Amniotic stem cell (primary cell): ENCODE measurements around the gene ADGRD1.
"Not testable (repeated sequence)": the region's sequence is repeated elsewhere in the genome, so short reads cannot be mapped to it uniquely, and the experiment has no call there.

Experiments used
- DNase-seq: peaks from one replicate; lab custom pipeline; 2025; lab: John Stamatoyannopoulos, UW

Gene ADGRD1

DNA sequence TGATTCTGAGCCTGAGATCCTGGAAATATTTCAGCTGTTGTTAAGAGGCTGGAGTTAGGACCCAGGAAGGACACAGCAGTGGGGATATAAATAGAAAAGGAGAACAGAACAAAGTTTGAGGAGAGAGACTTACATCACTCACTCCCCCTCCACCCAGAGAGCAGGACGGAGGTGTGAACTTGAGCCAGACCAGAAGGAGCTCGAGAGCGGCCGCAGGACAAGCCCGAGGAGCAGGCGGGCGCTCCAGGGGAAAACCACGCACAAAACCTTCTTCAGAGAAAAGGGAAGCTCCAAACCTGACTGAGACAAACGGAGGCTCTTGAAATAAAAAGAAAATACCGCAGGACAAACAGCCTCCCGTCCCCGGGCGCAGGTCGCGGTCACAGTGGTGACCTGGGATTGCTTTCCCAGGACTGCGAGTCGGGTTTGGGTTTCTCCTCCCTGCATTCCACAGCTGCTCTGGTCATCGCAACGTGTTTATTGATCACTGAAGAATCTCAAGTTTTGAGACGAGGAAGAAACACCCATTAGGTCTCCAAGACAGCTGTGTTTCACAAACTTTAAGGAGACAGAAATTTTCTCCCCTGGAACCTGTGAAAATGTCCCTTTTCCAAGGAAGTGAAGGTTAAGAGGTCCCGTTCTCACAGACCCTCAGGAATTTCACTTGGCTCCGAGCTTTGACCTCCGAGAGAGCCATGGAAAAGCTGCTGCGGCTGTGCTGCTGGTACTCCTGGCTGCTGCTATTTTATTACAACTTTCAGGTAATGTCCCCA lies at the start of gene ADGRD1:
Gene ADGRD1, plus strand, starts transcription at position 137 of the 773 bp plus-strand sequence. Its CDS starts 559 bp downstream, at position 696.
- DNase-seq, result no peak

GRCh38 chr12:130904064-130904463 lies 49.6 kb upstream of the ADGRD1 start:
- DNase-seq, result no peak

- DNase-seq, result not testable (repeated sequence)
Measured at GRCh38 chr12:130904936-130905455, 48.7 kb upstream of the ADGRD1 start.

DNA sequence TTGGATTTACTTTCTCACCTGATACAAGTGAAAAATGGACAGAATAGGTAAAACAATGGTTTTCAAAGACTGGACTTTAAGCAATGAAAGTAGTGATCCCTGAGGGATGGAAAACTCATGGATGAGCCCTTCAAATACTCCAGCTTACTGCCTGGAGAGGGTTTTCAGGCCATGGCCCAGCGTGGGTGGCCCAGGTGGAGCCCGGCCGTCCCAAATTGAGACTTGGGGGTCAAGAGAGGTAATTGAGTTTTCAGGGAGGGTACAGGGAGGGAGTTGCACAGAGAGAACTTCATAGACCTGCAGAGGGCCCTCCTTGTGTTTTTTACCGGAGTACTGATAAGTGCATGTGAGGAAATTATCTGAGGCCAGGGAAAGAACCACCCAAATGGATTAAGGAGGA lies 44.6 kb upstream of the ADGRD1 start:
- DNase-seq, result no peak

- no peak for DNase-seq
Measured at GRCh38 chr12:130911193-130911592, 42.5 kb upstream of the ADGRD1 start.

- DNase-seq, result no peak
Measured at GRCh38 chr12:130911933-130912332, 41.8 kb upstream of the ADGRD1 start.

- DNase-seq, result no peak
Measured at GRCh38 chr12:130916241-130916911, 37.3 kb upstream of the ADGRD1 start.

GRCh38 chr12:130917607-130918006 lies 36.1 kb upstream of the ADGRD1 start:
- no peak for DNase-seq

- no peak for DNase-seq
Measured at GRCh38 chr12:130919086-130919485, 34.6 kb upstream of the ADGRD1 start.

- DNase-seq, result no peak
Measured at GRCh38 chr12:130920119-130920703, 33.5 kb upstream of the ADGRD1 start.

- DNase-seq, result no peak
Measured at GRCh38 chr12:130920723-130921381, 32.9 kb upstream of the ADGRD1 start.

GRCh38 chr12:130922511-130922953 lies 31.2 kb upstream of the ADGRD1 start:
- DNase-seq, result no peak

DNA sequence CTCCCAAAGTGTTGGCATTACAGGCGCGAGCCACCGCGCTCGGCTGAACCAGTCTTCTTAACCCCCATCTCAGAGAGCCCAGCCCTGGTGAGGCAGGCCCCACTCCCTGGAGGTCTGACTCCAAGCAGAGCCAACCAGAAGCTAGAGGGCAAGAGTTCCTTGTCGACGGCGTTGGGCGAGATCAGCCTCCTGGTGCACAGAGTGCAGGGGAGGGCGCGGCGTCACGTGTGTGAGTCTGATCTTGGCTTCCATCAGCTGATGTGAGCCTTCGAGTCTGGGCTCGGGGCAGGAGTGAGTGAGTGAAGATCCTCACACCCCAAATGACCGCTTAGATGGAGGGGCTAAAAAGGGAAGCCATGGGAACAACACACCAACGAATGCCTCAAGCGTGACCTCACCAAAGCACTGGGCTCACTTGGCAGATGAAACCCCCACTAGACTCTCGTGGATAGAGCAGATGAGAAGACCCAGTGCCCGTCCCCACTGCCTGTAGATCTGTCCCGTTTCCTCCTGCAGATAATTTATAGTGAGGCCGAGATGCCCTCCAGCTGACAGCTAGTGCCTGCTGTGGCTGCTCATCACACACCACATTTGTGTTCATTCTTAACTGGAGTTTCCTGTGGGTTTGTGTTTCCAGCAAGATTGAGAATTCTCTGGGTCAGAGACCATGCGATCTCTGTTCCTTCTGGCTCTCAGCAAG lies 28.6 kb upstream of the ADGRD1 start:
- DNase-seq, result no peak

- DNase-seq, result no peak
Measured at GRCh38 chr12:130925666-130926015, 28.1 kb upstream of the ADGRD1 start.

- no peak for DNase-seq
Measured at GRCh38 chr12:130929363-130929762, 24.3 kb upstream of the ADGRD1 start.

DNA sequence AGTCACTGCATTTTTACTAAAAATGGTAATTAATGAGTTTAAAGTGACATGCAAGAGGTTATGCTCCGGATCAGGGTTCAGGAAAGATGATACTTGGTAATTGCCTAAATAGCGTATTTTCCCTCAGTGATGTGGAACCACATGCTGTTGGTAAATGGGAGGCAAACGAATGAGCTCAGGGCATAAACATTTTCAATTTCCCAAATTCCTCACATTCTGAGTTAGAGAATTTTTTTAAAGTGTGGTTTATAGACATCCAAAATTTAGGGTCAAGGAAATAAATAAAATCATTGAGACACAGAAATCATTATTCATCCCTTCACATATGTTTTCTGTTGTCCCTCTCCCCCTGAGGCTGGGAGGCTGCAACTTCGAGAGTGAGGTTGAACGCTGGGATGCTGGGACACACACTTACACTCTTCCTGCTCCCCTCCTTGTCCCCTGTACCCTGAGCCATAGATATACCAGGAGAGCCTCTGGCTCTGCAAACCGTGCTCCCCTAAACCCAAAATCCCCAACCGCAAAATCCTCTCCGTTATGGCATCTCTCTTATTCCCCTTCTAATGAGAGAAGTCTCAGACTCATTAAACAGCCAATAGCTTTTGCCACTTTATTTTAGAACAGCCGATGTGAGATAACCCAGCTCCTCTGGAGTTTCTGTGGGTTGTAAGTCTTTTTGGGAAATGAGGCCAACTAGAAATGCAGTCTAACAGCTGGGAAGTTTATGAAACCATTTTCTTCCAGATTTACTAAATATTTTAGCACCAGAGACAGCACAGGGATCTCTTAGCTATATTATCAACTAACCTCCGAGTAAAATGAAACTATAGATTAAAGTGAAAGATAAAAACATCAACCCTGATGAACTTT lies 21.4 kb upstream of the ADGRD1 start:
- DNase-seq, result no peak

DNA sequence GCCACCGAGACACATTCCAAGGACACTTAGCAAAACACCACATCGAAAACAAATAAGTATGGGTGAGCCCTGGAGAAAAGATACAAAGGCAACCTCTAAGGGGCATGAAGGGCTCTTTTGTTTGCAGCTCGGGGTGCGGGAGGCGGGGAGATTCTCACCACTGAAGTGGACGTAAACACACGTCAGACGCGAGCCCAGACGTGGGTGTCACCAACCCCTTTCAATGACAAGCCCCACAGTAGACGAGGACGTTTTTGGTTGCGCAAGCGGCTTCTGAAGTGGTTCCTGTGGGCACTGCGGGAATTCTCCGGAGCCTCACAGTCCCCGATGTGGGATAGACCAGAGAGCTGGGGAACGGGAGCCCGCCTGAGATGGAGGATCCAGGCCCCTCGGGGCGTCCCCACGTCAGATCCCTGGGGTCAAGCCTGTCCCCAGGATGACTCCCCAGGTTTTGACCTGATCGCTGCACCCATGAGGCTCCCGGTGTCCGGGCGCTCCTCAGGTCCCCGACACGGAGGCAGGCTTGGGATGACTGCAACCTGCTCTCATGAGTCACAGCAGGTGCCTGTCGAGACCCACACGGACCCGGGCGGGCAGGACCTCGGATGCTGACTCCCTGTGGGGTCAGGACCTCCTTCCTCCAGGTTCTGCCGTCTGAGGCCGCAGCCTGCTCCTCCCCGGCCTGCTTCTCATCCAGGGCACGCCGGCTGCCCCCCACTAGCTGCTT lies 20.3 kb upstream of the ADGRD1 start:
- no peak for DNase-seq

GRCh38 chr12:130934753-130935152 lies 19.0 kb upstream of the ADGRD1 start:
- no peak for DNase-seq

GRCh38 chr12:130936561-130936960 lies 17.1 kb upstream of the ADGRD1 start:
- DNase-seq, result no peak

- no peak for DNase-seq
Measured at GRCh38 chr12:130937063-130937462, 16.6 kb upstream of the ADGRD1 start.
